NCI-H526 treated with DMSO at 0.1 percent for 48 hours (cell line): ENCODE results near the gene MAD1L1.
"Not testable (repeated sequence)": the region's sequence is repeated elsewhere in the genome, so short reads cannot be mapped to it uniquely, and the experiment has no call there.

ENCODE experiments used
- DNase-seq: peaks from one replicate; lab custom pipeline; 2025; lab: John Stamatoyannopoulos, UW

The MAD1L1 gene

DNA sequence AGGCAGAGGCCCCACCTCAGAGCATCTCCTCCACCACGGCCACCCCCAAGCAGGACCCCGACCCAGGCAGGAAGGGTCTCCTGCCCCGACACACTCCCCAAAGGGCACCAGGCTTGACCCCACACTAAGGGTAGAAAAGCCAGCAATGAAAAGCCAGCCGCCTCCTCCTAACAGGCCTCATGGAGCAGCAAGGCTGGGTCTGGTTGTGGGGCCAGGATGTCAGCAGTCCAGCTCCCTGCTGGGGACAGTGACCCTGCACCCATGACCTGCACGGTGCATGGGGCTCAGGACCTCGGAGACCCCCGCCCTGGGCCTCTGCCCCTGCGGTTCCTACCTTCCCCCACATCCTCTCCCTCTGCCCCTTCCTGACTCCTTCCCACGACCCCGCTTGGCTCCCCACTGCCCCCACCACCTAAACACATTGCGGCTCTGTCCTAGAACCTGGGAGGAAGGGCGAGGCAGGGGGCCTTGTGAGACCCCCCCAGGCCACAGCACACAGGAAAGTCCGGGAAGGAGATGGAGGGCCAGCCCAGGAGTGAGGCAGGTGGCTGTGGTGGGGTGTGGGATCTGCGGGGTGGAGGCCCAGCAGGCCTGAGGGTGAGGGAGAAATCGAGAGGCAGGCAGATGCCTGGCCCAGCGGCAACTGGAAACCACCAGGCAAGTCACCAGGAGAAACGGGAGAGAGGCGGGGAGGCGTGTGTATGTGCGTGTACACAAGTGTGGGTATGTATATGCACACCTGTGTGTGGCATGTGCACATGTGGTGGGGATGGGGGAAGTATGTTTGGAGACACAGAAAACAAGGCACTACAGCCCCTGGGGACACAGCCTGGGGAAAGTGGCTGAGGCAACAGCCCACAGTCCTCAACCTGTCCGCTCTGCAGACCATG, 229.9 kb downstream of the MAD1L1 start:
- DNase-seq, result no peak

GRCh38 chr7:2001601-2002442, 230.9 kb downstream of the MAD1L1 start:
- no peak for DNase-seq

GRCh38 chr7:2000746-2001321, 231.9 kb downstream of the MAD1L1 start:
- DNase-seq, result no peak

GRCh38 chr7:2000153-2000687, 232.5 kb downstream of the MAD1L1 start:
- no peak for DNase-seq

DNA sequence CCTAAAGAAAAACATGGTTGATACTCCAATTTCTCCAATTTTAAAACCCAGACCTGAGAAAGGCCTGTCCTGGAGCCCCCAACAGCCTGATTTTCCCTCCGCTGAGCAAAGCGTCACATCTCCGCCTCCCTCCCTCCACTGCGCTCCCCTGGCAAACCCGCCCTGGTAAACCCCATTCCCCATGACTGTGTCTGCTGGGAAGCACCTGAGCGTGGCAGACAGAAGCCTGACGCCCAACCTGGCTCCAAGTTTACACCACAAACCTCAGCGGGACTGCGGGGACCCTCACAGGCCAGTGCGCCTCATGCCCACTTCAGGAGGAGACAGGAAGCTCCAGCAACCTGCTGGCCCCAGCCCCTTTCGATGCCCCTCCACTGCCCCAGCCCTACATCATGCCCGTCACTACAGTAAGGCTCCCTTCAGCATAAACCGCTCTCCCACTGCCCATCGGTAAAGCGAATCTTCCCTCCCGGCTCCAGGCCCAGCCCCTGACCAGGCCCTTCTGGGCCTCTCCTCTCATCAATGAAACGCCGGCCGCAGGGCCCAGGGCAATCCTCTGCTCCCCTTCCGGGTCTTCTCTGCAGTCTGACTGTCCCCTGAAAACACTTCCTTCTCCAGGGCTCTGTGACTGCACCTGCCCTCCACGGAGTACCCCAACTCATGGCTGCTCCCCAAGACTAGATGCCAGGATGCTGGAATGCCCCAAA, 233.3 kb downstream of the MAD1L1 start:
- DNase-seq, result no peak

DNA sequence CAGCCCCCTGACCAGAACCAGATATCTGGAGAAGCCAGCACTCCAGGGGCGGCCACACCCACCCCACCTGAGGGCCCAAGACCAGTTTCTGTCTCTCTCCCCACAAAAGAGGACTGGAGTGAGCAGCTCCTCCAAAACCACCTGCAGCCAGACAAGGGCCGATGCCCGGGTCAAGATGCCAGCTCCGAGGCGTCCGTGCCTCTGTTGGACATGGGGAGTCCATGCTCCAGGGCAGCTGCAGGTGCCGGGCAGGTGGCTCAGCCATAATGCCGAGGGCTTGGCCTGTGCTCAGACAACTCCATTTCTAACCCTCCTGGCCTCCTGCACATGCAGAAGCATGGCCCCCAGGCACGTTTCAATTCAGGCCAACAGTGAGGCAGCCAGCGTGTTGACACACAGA, 234.6 kb downstream of the MAD1L1 start:
- no peak for DNase-seq

DNA sequence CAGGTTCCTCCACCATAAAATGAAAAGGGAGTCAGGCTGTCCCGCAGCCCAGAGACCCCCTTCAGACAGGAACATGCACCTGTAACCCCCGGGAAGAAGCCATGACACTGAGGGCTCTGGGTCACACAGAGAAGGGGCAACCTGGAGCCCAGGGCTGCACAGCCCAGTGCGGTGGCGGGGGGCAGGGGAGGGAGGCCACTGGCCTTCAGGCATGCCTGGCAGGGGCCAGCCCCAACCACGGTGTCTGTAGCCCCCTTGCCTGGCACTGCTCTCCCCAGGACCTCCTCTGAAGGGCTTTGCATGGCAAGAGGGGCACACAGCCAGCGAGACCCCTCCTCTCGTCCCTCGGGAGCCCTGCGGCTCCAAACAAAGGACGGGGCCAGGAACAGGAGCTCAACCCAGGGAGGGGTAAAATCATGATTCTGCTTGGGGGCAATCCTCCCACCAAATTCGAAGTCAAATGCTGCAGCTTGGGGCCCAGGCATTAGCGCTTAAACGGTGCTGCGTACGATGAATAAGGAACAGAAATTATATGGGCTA, 235.1 kb downstream of the MAD1L1 start:
- no peak for DNase-seq

DNA sequence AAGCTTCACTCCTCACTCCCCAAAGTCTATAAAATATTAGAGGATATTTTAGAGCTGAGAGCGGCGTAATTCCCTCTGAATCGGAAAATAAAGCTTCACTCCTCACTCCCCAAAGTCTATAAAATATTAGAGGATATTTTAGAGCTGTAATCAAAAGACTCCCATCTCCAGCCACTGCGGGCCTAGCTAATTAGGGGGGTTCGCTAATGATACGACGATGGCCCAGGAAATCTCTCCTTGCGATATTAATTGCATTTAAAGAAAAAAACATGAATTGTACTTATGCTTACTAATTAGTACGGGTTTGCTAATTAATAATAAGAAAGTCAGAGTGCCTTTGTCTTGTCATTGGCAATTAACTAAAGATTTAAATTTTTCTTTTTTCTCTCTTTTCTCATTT, 235.9 kb downstream of the MAD1L1 start:
- DNase-seq, result no peak

- DNase-seq, result not testable (repeated sequence)
Measured at GRCh38 chr7:1995911-1996420, 236.8 kb downstream of the MAD1L1 start.

- no peak for DNase-seq
Measured at GRCh38 chr7:1995426-1995825, 237.3 kb downstream of the MAD1L1 start.

GRCh38 chr7:1994931-1995330, 237.8 kb downstream of the MAD1L1 start:
- no peak for DNase-seq

DNA sequence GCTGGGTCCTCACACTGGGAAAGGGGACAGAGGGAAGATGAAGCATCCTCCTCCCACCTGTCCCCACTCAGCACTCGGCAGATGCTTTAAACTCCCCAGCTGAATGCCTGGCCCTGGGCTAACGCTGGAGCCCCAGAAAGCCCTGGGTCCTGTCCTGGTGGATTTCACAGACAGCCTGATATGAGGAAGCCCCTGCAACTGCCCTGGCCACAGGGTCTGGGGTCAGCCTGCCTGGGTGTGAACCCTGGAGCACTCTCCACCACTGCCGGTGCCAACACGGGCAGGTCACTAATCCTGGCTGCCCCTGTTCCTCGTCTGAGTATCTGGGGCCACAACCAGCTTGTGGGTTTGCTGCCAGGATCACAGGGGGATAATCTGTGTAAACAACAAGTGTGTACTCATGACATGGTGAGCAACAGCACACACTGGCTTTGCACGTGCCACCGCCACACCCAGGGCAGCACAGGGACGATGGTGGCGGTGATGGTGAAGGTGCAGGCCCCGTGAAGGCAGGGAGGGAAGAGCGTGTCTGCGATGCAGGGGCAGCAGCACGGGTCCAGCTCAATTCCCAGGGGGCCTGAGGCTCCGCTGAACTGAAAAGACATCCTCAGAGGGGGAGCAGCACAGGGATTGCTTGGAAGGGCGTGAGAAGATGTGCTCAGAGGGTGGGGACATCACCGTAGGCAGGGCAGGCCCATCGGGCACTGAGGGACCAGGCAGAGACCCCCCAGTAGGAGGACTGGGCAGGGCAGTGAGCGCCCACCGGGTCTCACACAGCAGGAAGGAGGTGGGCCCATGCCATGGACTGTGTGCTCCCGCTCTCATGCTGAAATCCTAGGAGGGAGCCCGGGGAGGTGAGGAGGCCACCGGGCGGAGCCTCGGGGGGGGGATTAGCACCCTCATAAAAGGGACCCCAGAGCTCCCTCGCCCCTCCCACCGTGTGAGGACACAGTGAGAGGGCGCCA, 238.7 kb downstream of the MAD1L1 start:
- DNase-seq, result no peak

- no peak for DNase-seq
Measured at GRCh38 chr7:1993031-1993695, 239.6 kb downstream of the MAD1L1 start.

- no peak for DNase-seq
Measured at GRCh38 chr7:1992554-1992953, 240.2 kb downstream of the MAD1L1 start.

- no peak for DNase-seq
Measured at GRCh38 chr7:1990001-1990670, 242.6 kb downstream of the MAD1L1 start.

DNA sequence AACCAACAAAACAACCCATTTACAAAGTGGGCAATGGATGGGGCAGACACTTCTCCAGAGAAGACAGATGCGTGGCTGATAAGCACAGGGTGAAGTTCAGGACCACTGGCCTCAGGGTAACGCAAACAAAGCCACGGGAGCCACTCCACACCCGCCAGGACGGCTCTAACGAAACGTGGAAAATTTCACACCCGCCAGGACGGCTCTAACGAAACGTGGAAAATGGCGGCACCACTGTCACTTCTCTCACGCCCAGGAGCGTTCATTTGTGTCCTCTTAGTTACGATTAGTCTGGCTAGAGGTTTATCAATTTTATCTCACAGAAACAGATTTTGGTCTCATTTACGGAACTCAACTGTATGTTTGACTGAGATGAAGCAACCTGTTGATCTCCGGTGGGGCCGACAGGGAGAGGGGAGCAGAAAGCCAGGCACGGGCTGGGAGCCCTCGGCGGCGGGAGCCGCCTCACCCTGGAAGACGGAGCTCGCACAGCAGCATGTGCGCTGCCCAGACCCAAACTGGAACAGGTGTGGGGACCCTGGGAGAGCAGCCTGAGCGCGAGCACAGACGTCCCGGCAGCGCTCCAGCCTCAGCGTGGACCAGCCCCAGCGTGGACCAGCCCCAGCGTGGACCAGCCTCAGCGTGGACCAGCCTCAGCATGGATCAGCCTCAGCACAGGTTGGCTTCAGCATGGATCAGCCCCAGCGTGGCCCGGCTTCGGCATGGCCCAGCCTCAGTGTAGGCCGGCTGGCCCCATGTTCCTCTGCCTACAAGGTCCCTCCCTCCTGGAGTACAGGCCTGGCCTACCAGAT, 243.5 kb downstream of the MAD1L1 start:
- DNase-seq, result no peak

DNA sequence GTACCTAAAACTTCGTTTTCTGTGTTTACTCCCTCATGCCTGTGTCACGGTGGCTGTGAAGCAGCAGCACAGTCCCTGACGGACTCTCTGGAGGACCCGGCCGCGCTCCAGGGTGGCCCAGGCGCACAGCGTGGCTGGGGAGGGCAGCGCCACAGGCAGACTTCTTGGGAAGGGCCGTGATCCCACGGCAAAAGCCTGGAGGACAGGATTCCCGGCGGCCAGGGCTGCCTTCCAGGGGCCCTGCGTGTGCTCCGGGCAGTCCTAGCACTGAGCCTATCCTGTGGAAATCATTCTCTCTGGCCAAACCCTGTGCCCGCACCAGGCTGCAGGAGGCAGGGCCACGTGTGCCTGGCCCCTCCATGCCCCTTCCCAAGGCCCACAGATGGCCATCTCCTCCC, 244.2 kb downstream of the MAD1L1 start:
- no peak for DNase-seq
